ENCODE results near the gene KIF12.

KIF12 gene

GRCh38 chr9:114123031-114123977, 24.2 kb upstream of the KIF12 start:
- no peak for DNase-seq

- DNase-seq: no peak
These were observed 23.3 kb upstream of the KIF12 start for GRCh38 chr9:114122136-114123027.

GRCh38 chr9:114121227-114122135, 22.4 kb upstream of the KIF12 start:
- DNase-seq: no peak

- DNase-seq: no peak
These were observed 21.3 kb upstream of the KIF12 start for GRCh38 chr9:114120192-114121014.

- DNase-seq: no peak
These were observed 20.4 kb upstream of the KIF12 start for GRCh38 chr9:114119242-114120191.

GRCh38 chr9:114117996-114118830, 19.1 kb upstream of the KIF12 start:
- no peak for DNase-seq

- no peak for DNase-seq
These were observed 18.5 kb upstream of the KIF12 start for GRCh38 chr9:114117614-114117995.

- no peak for DNase-seq
These were observed 17.1 kb upstream of the KIF12 start for GRCh38 chr9:114116126-114116747.

- no peak for DNase-seq
These were observed 16.6 kb upstream of the KIF12 start for GRCh38 chr9:114115654-114116125.

- DNase-seq: no peak
These were observed 15.3 kb upstream of the KIF12 start for GRCh38 chr9:114114364-114114763.

- DNase-seq: no peak
These were observed 13.9 kb upstream of the KIF12 start for GRCh38 chr9:114112778-114113584.

- no peak for DNase-seq
These were observed 13.2 kb upstream of the KIF12 start for GRCh38 chr9:114112325-114112724.

GRCh38 chr9:114110180-114110579, 11.1 kb upstream of the KIF12 start:
- no peak for DNase-seq

- DNase-seq: no peak
These were observed 10.0 kb upstream of the KIF12 start for GRCh38 chr9:114109124-114109523.

- peak; percentile 74 for DNase-seq
These were observed 9.1 kb upstream of the KIF12 start for GRCh38 chr9:114108016-114108833.

- DNase-seq: no peak
These were observed 8.4 kb upstream of the KIF12 start for GRCh38 chr9:114107286-114108001.
